ENCODE data around the gene AMT.
"Not testable (repeated sequence)": the region's sequence is repeated elsewhere in the genome, so short reads cannot be mapped to it uniquely, and the experiment has no call there.

Gene AMT

GRCh38 chr3:49424816-49425215, 2.5 kb upstream of the AMT start:
- DNase-seq (ENCODE audit: low spot score) = no peak

- no peak for DNase-seq (ENCODE audit: low spot score)
Observed at GRCh38 chr3:49421890-49422378, 339 bp downstream of the AMT start.

- DNase-seq (ENCODE audit: low spot score) = no peak
Observed at GRCh38 chr3:49417516-49418120, 4.7 kb downstream of the AMT start.

- no peak for DNase-seq (ENCODE audit: low spot score)
Observed at GRCh38 chr3:49416867-49417266, 5.4 kb downstream of the AMT start.

GRCh38 chr3:49415931-49416601, 6.2 kb downstream of the AMT start:
- DNase-seq (ENCODE audit: low spot score) = no peak

GRCh38 chr3:49414753-49415152, 7.5 kb downstream of the AMT start:
- no peak for DNase-seq (ENCODE audit: low spot score)

GRCh38 chr3:49413338-49413734, 8.9 kb downstream of the AMT start:
- DNase-seq (ENCODE audit: low spot score) = no peak

- no peak for DNase-seq (ENCODE audit: low spot score)
Observed at GRCh38 chr3:49412632-49413337, 9.5 kb downstream of the AMT start.

- DNase-seq (ENCODE audit: low spot score) = peak; percentile 100
Observed at GRCh38 chr3:49411968-49412631, 10.2 kb downstream of the AMT start, which contains the start of the genes RHOA and TCTA. RHOA (minus strand) TSS chr3:49411976; CDS start chr3:49375589, 36,387 bp downstream. TCTA (plus strand) TSS chr3:49412423; CDS start chr3:49412427, 4 bp downstream.

- no peak for DNase-seq (ENCODE audit: low spot score)
Observed at GRCh38 chr3:49411535-49411967, 10.7 kb downstream of the AMT start.

GRCh38 chr3:49410846-49411534, 11.3 kb downstream of the AMT start:
- DNase-seq (ENCODE audit: low spot score) = no peak

GRCh38 chr3:49410066-49410845, 12.0 kb downstream of the AMT start:
- DNase-seq (ENCODE audit: low spot score) = no peak

GRCh38 chr3:49406571-49407565, 15.4 kb downstream of the AMT start:
- no peak for DNase-seq (ENCODE audit: low spot score)

- DNase-seq (ENCODE audit: low spot score) = not testable (repeated sequence)
Observed at GRCh38 chr3:49405570-49405969, 16.7 kb downstream of the AMT start.

- DNase-seq (ENCODE audit: low spot score) = no peak
Observed at GRCh38 chr3:49403891-49404290, 18.4 kb downstream of the AMT start.

GRCh38 chr3:49401766-49402165, 20.5 kb downstream of the AMT start:
- DNase-seq (ENCODE audit: low spot score) = no peak

- no peak for DNase-seq (ENCODE audit: low spot score)
Observed at GRCh38 chr3:49399461-49399860, 22.8 kb downstream of the AMT start.

- peak; percentile 75 for DNase-seq (ENCODE audit: low spot score)
Observed at GRCh38 chr3:49397470-49397869, 24.8 kb downstream of the AMT start.

- DNase-seq (ENCODE audit: low spot score) = not testable (repeated sequence)
Observed at GRCh38 chr3:49391310-49391709, 31.0 kb downstream of the AMT start.

- DNase-seq (ENCODE audit: low spot score) = no peak
Observed at GRCh38 chr3:49389297-49389696, 33.0 kb downstream of the AMT start.

Measured in cerebellar cortex (tissue), 1 donor.